Activated T-cell treated with anti-CD3 and anti-CD28 coated beads, Interleukin-2, amount 50 U/mL, for 4 hours (primary cell): Measurements from ENCODE around the gene ANGPTL2. TPM values are rescaled to one million over a fixed set of nuclear protein-coding genes. Genes with fewer than 3 reads are reported as not detected.

ENCODE experiments used
- ATAC-seq, 2 donors: fragments of 200-7000 bp; cut with Tn5 transposase; one replicate each; pipeline ENCODE4 v1.10.0; 2021
- DNase-seq: peaks from one replicate; pipeline ENCODE4 v3.0.0-alpha.2; 2020
- H3K27me3 Mint-ChIP-seq: one replicate; pipeline ENCODE4 v1.8.0; 2021; ENCODE audit warnings: low read depth, mixed read lengths
- H3K36me3 Mint-ChIP-seq: one replicate; pipeline ENCODE4 v1.8.0; 2022; ENCODE audit warnings: mixed read lengths; ENCODE audit not compliant: insufficient read depth
- H3K4me1 Mint-ChIP-seq: one replicate; pipeline ENCODE4 v1.8.0; 2021; ENCODE audit warnings: low read depth, mixed read lengths
- H3K4me3 Mint-ChIP-seq: one replicate; pipeline ENCODE4 v1.8.0; 2021; ENCODE audit warnings: mild to moderate bottlenecking, moderate library complexity, mixed read lengths
- H3K9me3 Mint-ChIP-seq: one replicate; pipeline ENCODE4 v1.8.0; 2021; ENCODE audit warnings: mixed read lengths
- total RNA-seq, 3 donors: library from RNA; stranded (reverse); gene quantifications; one replicate each; pipeline ENCODE4 v1.2.1, GENCODE V29; 2021

The ANGPTL2 gene
- total RNA-seq, 3 donors from 2014 or later, result 0.05 TPM; not detected in 2

DNA sequence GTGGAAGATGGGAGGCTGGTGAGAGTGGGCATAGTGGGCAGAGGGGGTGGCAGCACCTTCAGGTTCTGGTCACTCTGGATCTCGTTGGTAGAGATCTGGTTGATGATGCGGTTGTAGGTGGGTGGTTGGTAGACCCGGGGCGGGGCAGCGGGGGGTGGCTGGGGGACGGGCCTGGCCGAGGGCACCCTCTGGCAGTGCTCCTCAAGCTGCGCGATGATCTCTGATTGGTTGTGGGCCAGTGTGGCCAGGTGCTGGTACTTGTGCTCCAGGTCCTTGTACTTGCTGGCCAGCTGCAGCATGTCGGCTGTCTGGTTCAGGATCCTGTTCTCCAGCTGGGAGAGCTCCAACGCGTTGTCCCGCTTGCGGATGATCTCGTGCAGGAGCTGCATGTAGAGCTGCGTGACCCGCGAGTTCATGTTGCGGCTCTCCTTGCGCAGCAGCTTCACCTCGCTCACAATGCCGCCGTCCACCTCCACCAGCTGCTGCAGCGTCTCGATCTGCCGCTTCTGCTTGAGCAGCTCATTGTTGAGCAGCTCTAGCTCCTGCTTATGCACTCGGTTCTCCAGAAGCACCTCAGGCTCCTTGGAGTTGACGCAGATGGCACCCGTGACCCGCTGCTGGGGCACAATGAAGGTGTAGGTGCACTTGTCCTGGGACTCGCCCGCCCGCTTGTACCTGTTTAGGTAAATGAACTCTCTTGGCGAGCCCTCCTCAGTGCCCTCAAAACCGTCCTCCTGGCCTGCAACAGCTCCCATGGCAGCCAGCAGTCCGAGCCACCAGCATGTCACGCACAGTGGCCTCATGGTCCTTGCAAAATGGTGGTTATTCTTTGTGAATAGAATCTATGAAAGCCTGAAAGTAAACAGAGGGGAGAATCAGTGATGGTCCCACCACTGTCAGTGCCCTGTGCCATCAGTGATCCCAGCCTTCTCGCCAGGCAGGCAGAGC is 14.2 kb downstream of the ANGPTL2 start:
- H3K27me3 Mint-ChIP-seq, result no peaks in the 10 kb centered on the region
- H3K4me3 Mint-ChIP-seq, result no peak overlapping the region
- no peaks in the 10 kb centered on the region for H3K4me1 Mint-ChIP-seq
- H3K36me3 Mint-ChIP-seq, result peaks cover 2% of the 10 kb centered on the region
- DNase-seq (no peak), ATAC-seq (no peak)
- no peaks in the 10 kb centered on the region for H3K9me3 Mint-ChIP-seq

DNA sequence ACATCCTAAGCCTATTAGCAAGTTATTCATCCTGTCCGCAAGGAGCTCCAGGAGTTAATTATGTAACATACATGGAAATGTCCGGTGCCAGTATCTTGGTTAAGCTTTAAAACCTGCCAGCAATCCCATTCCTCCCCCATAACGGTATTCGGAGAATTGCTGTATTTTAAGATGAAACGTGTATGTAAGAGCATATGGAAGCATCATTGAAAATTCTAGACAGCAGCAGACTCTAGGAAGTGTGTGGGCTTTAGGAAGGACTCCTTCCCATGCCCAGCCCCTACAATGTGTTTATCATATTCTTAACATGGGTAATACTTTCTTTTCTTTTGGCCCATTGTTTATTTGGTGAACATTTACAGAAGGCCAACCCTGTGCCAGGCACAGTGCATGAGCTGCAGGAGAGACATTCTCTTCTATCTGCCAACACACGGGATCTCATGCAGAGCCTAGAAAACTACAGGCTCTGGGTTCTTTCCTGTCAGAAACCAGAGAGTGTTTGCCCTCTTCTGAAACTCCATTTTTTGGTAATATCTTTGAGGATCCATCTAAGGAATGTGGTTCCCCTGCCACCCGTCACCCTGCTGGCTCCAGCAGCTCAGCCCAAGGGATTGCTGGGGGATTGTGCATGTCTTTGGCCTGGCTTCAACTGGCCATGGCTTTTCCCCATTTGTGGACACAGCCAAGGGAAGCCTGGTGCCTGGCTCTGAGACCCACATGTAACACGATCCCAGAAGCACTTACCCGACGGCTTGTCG is 15.1 kb downstream of the ANGPTL2 start:
- DNase-seq, result no peak
- no peak overlapping the region for H3K4me3 Mint-ChIP-seq
- H3K36me3 Mint-ChIP-seq, result peaks cover under 1% of the 10 kb centered on the region
- no peaks in the 10 kb centered on the region for H3K4me1 Mint-ChIP-seq
- ATAC-seq, result no peak
- no peaks in the 10 kb centered on the region for H3K9me3 Mint-ChIP-seq
- no peaks in the 10 kb centered on the region for H3K27me3 Mint-ChIP-seq

DNA sequence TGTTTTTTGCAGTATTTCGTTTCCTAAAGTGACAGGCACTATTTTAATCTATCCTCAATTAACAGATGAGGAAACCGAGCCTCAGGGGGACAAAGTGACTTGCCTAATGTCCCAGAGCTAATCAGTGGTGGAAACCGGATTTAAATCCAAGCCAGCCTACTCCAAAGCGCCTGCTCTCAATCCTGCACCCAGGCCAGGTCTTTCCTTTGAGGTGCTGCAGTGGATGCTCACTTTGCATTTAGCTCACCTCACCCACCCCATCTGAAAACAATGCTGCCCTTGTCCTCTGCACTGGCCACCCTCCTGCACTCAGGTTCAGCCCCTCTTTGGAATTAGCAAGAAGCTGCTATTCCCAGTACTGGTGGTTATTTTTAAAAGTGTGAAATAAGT is 16.0 kb downstream of the ANGPTL2 start:
- H3K9me3 Mint-ChIP-seq, result no peaks in the 10 kb centered on the region
- no peaks in the 10 kb centered on the region for H3K36me3 Mint-ChIP-seq
- no peaks in the 10 kb centered on the region for H3K4me1 Mint-ChIP-seq
- ATAC-seq (no peak), DNase-seq (no peak)
- no peak overlapping the region for H3K4me3 Mint-ChIP-seq
- no peaks in the 10 kb centered on the region for H3K27me3 Mint-ChIP-seq

DNA sequence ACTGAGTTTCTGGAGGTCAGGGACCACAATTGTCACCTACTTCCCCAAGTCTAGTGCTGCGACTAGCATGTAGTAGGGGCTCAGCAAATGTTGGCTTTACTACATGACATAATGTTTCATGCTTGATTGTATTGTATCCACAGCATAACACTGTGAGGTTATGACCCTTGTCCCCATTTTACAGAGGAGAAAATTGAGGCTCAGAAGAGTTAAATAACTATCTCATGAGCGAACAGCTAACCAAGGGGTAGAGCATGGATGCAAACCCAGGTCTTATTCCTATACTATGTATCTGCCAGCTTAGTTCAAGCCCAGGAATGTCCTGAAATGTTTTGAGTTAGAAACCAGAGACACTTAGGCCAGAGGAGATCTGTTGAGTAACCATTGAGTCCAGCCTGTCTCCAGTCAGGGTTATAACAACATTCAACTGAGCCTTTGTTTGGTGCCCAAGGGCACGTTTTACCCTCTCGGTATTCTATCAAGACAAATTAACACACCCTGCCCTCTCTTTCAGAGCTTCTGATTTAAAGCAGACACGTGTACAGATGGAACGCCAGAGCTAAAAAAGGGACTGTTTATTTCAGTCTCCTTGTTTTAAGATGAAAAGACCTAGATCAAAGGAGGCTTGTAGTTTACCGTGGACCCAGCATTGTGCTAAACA is 16.5 kb downstream of the ANGPTL2 start:
- DNase-seq, result no peak
- H3K9me3 Mint-ChIP-seq, result no peaks in the 10 kb centered on the region
- H3K4me1 Mint-ChIP-seq, result no peaks in the 10 kb centered on the region
- H3K27me3 Mint-ChIP-seq, result no peaks in the 10 kb centered on the region
- no peak overlapping the region for H3K4me3 Mint-ChIP-seq
- ATAC-seq, result no peak
- peaks cover 1% of the 10 kb centered on the region for H3K36me3 Mint-ChIP-seq

DNA sequence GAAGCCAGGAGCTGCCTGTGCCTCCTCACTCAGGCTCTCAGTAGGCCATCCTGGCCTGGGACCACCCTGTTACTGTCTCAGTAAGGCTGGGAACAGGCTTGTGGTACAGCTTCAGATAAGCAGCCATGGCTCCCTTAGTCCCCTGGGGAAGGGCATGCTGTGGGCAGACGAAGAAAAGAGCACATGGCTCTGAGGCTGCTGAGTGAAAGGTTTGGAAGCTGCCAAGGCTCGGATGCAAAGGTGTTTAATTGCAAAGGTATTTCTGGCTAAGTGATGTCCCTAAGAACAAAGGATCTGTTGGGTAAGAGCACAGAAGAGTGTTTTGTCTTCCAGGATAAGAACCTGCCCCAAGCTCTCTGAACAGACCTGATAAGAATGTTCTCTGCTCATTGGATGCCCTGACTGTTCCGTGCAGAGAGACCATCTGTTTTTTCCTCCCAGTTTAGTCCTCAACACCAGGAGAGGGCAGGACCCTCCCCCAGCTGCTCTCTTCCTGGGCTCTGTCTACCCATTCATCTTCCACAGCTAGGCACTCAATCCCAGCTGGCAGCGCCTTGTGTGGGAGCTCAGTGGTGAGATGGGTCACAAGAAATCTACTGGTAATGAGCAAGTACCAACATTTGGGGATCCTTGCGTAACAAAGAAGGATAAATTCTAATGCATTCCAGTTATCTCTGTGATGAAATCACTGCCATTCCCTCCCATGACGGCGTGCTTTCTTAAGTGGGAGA is 17.7 kb downstream of the ANGPTL2 start:
- Mint-ChIP-seq H3K4me3 (no peak overlapping the region), H3K4me1 (no peaks in the 10 kb centered on the region), H3K27me3 (no peaks in the 10 kb centered on the region), H3K9me3 (no peaks in the 10 kb centered on the region), H3K36me3 (peaks cover 1% of the 10 kb centered on the region)
- ATAC-seq, result no peak
- DNase-seq, result no peak

DNA sequence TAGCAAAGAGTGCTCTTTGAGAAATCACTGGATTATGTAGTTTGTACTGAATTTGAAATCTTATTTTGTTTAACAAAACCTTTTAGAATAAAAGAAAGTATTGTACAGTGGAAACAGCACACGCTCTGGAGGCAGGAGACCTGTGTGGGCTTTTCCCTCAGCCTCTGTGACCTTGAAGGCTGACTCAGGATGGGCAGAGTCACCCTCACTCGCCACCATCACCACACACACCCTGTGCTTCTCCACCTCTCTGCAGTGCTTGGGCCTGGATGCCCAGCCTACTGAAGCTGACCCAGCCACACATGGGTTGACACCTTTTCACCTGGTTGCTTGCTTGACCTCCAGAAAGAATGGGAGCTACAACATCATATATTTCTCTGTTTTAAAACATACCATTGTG is 19.6 kb downstream of the ANGPTL2 start:
- H3K9me3 Mint-ChIP-seq, result no peaks in the 10 kb centered on the region
- no peaks in the 10 kb centered on the region for H3K27me3 Mint-ChIP-seq
- peaks cover 1% of the 10 kb centered on the region for H3K36me3 Mint-ChIP-seq
- no peaks in the 10 kb centered on the region for H3K4me1 Mint-ChIP-seq
- no peak overlapping the region for H3K4me3 Mint-ChIP-seq
- ATAC-seq (no peak), DNase-seq (no peak)

DNA sequence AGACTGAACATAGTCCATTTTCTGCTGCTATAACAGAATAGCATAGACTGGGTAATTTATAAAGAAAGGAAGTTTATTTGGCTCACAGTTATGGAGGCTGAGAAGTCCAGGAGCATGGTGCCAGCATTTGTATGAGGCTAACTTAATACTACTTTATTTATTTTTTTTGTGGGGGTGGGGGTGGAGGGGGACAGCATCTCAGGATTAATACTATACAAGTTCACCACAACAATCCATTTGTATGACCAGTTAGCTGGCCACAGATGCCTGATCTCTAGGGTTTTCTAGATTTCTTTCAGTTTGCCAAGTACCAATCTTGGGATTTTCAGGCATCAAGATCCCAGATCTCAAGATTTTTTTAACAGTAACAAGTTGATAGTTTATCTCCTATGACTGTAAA is 20.3 kb downstream of the ANGPTL2 start:
- Mint-ChIP-seq H3K4me1 (no peaks in the 10 kb centered on the region), H3K36me3 (peaks cover 1% of the 10 kb centered on the region), H3K9me3 (no peaks in the 10 kb centered on the region), H3K27me3 (no peaks in the 10 kb centered on the region), H3K4me3 (no peak overlapping the region)
- DNase-seq, result no peak
- no peak for ATAC-seq

DNA sequence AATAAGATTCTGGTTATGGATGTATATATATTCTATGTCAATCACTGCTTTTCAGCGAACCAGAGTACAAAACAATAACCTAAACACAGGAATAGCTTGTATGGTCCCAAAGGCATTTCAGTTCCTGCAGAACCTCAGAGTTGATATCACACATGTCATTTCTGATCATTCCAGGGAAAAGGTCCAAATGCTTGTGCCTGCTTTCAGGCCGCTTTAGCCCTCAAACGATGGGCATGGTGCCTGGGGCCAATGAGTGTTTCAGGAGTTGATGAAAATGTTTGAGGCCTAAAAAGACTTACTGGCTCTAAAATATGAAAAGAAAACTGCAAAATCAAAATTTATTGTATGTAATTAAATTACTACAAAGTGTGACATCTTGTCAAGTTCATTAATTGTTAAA is 22.8 kb downstream of the ANGPTL2 start:
- ATAC-seq (no peak), DNase-seq (no peak)
- Mint-ChIP-seq H3K4me3 (no peak overlapping the region), H3K4me1 (no peaks in the 10 kb centered on the region), H3K9me3 (no peaks in the 10 kb centered on the region), H3K36me3 (peaks cover 1% of the 10 kb centered on the region), H3K27me3 (no peaks in the 10 kb centered on the region)

DNA sequence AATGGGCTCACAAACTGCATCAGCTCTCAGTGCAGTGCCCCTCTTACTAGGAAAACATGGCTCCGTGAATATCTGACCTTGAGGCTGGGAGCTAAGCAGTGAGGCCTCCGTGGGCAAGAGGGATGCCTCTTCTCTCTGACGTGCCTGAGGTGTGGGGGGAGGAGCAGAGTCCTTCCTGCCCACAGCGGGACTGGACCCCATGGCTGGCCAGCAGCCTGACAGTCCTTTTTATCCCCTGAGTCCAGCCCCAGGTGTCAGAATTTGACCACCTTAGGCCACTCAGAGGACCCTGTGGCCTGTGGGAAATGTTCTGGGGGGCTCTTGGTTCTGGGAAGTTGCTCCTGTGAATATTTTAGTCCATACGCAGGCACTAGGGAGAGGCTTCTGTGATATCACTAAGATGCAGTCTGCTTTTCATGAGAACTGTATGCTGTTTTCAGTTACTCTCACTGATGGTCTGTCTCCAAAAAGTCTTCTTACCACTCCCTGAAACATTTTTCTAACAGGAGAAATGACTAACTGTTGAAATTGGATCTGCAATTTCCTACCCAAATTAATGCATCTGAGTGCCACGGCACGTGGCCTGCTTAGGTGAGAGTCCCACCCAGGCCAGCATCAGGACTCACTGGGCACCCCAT is 23.4 kb downstream of the ANGPTL2 start:
- Mint-ChIP-seq H3K27me3 (no peaks in the 10 kb centered on the region), H3K36me3 (peaks cover 1% of the 10 kb centered on the region), H3K9me3 (no peaks in the 10 kb centered on the region), H3K4me3 (no peak overlapping the region), H3K4me1 (no peaks in the 10 kb centered on the region)
- DNase-seq (no peak), ATAC-seq (no peak)

DNA sequence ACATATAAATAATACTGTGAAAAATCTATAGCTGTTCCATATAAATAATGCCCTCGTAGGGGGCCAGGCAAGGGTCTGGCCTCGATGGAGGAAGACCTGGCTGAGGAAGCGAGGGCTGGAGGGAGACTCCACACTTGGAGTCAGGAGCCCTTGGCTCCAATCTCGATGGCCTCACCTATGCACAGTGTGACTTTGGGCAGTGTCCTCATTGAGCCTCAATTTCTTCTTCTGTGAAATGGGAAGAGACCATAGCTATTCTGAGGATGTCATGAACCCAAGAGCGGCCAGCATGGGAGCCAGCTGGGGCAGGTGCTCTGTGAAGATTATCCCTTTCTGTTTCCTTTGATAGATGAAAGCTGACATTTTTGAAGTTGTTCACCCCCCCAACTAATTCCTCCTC is 24.8 kb downstream of the ANGPTL2 start:
- Mint-ChIP-seq H3K4me3 (no peak overlapping the region), H3K36me3 (peaks cover 1% of the 10 kb centered on the region), H3K4me1 (no peaks in the 10 kb centered on the region), H3K27me3 (no peaks in the 10 kb centered on the region), H3K9me3 (no peaks in the 10 kb centered on the region)
- no peak for DNase-seq
- no peak for ATAC-seq

DNA sequence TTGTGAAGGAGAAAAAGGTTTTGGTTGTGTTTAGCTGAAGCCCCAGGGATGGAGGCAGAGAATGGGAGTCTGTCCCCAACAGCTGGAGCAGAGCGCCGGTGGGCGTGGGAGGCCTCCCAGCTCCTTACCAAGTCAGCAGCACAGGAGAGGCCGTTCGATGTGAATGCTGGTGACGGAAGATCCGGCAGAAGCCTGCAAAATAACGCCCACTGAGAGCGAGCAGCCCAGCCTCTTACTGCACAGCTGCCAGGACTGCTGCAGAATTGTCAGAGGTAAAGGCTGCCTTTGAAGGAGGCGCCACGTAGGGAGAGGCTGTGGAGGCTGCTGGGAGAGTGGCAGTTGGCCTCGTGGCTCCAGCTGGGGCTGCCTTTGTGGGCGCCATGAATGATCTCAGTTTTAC is 26.2 kb downstream of the ANGPTL2 start:
- Mint-ChIP-seq H3K9me3 (no peaks in the 10 kb centered on the region), H3K4me1 (no peaks in the 10 kb centered on the region), H3K27me3 (no peaks in the 10 kb centered on the region), H3K4me3 (no peak overlapping the region), H3K36me3 (peaks cover 2% of the 10 kb centered on the region)
- ATAC-seq (no peak), DNase-seq (no peak)

DNA sequence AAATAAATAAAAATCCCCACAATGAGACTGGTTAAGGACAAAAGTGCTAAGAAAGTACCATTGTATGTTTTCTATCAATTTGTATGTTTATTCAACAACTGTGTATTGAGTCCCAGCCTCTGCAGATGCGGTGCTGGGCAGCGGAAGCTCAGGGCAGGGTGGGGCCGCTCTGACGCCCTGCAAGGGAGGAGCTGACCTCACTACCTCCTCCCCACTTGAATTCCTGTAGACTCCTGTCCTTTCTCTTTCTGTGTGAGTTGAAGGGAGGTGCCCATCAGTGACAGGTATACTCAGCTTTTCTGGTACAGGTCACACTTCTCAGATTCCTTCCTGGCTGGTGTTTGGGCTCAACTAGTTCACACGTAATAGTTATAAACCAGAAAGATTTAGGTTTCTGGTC is 27.0 kb downstream of the ANGPTL2 start:
- H3K9me3 Mint-ChIP-seq, result no peaks in the 10 kb centered on the region
- no peaks in the 10 kb centered on the region for H3K4me1 Mint-ChIP-seq
- no peak for DNase-seq
- H3K36me3 Mint-ChIP-seq, result peaks cover 2% of the 10 kb centered on the region
- ATAC-seq, result no peak
- H3K4me3 Mint-ChIP-seq, result no peak overlapping the region
- no peaks in the 10 kb centered on the region for H3K27me3 Mint-ChIP-seq

DNA sequence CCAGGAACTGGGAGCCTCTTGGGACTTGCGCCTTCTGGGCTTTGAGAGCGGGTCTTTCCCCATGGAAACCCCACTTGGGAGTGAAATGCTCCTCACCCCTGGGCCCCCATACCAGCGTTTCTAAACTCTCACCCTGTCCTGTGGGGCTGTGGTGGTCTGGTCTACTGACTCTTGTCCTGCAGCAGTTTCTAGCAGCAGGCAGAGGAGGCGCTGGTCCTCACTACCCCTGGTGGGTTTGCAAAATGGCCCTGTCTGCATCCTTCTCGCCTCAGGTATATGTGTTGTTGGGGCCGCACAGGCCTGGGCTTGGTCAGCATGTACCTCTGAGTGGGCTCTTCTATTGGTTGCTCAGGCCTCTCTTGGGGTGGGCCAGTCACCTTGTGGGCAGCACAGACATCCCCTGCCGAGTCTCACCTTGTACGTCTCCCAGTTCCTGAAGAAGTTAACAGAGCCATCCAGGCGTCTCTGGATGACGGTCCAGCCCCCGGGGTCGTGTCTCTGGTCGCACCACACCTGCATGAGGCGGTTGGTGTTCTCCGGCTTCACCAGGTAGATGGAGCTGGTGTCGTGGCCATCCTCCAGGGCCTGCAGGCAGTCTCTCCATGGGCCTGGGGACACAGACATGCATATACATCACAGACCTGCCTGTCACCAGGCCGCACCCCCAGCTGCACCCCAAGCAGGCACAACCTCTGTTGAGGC is 29.0 kb downstream of the ANGPTL2 start:
- no peak for DNase-seq
- Mint-ChIP-seq H3K4me3 (no peak overlapping the region), H3K4me1 (no peaks in the 10 kb centered on the region), H3K27me3 (no peaks in the 10 kb centered on the region), H3K9me3 (no peaks in the 10 kb centered on the region), H3K36me3 (peaks cover 2% of the 10 kb centered on the region)
- ATAC-seq, result no peak
